ENCODE measurements around the gene PLEKHO2. TPM values are rescaled to one million over a fixed set of nuclear protein-coding genes. Genes with fewer than 3 reads are reported as not detected.

The PLEKHO2 gene
- polyA plus RNA-seq, 2 of the 4 experiments (the other 2 are of a cell fraction) = 2.8 to 3.9 TPM

Other genes starting within 250 kb of the PLEKHO2 start
- 3.0 and 3.5 TPM in 2 replicates for gene RBPMS2, start 66.3 kb upstream of the PLEKHO2 start, polyA plus RNA-seq (2011; rRNA removed)
- gene RBPMS2, start 66.3 kb upstream of the PLEKHO2 start, polyA plus RNA-seq (2017; fragmentation: RNase III; extraction: RNeasy Plus Mini Kit Qiagen cat#74134 plus additional on column Dnase treatment) = 7.8 to 8.7 TPM (median 8.7 TPM) in 3 replicates
- gene PIF1, start 16.3 kb upstream of the PLEKHO2 start, polyA plus RNA-seq (2011; rRNA removed) = 8.5 and 11.1 TPM in 2 replicates
- 24.9 to 25.4 TPM (median 25.3 TPM) in 3 replicates for gene PIF1, start 16.3 kb upstream of the PLEKHO2 start, polyA plus RNA-seq (2017; fragmentation: RNase III; extraction: RNeasy Plus Mini Kit Qiagen cat#74134 plus additional on column Dnase treatment)
- gene ANKDD1A, start 70.0 kb downstream of the PLEKHO2 start, polyA plus RNA-seq (2011; rRNA removed) = 2.7 and 3.3 TPM in 2 replicates
- 2.4 to 2.8 TPM (median 2.7 TPM) in 3 replicates for gene ANKDD1A, start 70.0 kb downstream of the PLEKHO2 start, polyA plus RNA-seq (2017; fragmentation: RNase III; extraction: RNeasy Plus Mini Kit Qiagen cat#74134 plus additional on column Dnase treatment)
- 146 and 155 TPM in 2 replicates for gene SPG21, start 148.0 kb downstream of the PLEKHO2 start, polyA plus RNA-seq (2011; rRNA removed)
- 111 to 117 TPM (median 113 TPM) in 3 replicates for gene SPG21, start 148.0 kb downstream of the PLEKHO2 start, polyA plus RNA-seq (2017; fragmentation: RNase III; extraction: RNeasy Plus Mini Kit Qiagen cat#74134 plus additional on column Dnase treatment)
- 23.4 and 25.2 TPM in 2 replicates for gene MTFMT, start 187.7 kb downstream of the PLEKHO2 start, polyA plus RNA-seq (2011; rRNA removed)
- 19.2 to 21.4 TPM (median 20.8 TPM) in 3 replicates for gene MTFMT, start 187.7 kb downstream of the PLEKHO2 start, polyA plus RNA-seq (2017; fragmentation: RNase III; extraction: RNeasy Plus Mini Kit Qiagen cat#74134 plus additional on column Dnase treatment)
- 16.1 and 17.9 TPM in 2 replicates for gene SLC51B, start 203.5 kb downstream of the PLEKHO2 start, polyA plus RNA-seq (2011; rRNA removed)
- 8.6 to 12.2 TPM (median 8.6 TPM) in 3 replicates for gene SLC51B, start 203.5 kb downstream of the PLEKHO2 start, polyA plus RNA-seq (2017; fragmentation: RNase III; extraction: RNeasy Plus Mini Kit Qiagen cat#74134 plus additional on column Dnase treatment)
- gene RASL12, start 226.1 kb downstream of the PLEKHO2 start, polyA plus RNA-seq (2011; rRNA removed) = 0.08 and 0.28 TPM in 2 replicates
- gene RASL12, start 226.1 kb downstream of the PLEKHO2 start, polyA plus RNA-seq (2017; fragmentation: RNase III; extraction: RNeasy Plus Mini Kit Qiagen cat#74134 plus additional on column Dnase treatment) = 0.12 to 0.34 TPM (median 0.18 TPM) in 3 replicates
- not detected in 2 replicates for gene KBTBD13, start 234.8 kb downstream of the PLEKHO2 start, polyA plus RNA-seq (2011; rRNA removed)
- not detected in 3 replicates for gene KBTBD13, start 234.8 kb downstream of the PLEKHO2 start, polyA plus RNA-seq (2017; fragmentation: RNase III; extraction: RNeasy Plus Mini Kit Qiagen cat#74134 plus additional on column Dnase treatment)